WTC11 (cell line): ENCODE measurements around the gene CFAP57.

Experiments used
- ATF3 ChIP-seq: sonication (generic); formaldehyde crosslinking; conservative IDR thresholded peaks from 2 replicates; pipeline ENCODE4 v1.8.1; 2022; ENCODE audit warnings: mild to moderate bottlenecking, missing genetic modification reagents
- CTCF ChIP-seq: fragments of 200-600 bp; IDR thresholded peaks from 2 replicates; pipeline ENCODE4 v1.8.0; 2022; ENCODE audit warnings: antibody characterized with exemption
- ERG ChIP-seq: fragments of 250-450 bp; sonication (Bioruptor Pico); IDR thresholded peaks from 2 replicates; pipeline ENCODE4 v1.8.0; 2021; ENCODE audit warnings: mild to moderate bottlenecking
- NR1H2 ChIP-seq: sonication (generic); formaldehyde crosslinking; IDR thresholded peaks from 2 replicates; pipeline ENCODE4 v1.9.0; 2021; ENCODE audit warnings: mild to moderate bottlenecking, moderate library complexity, missing genetic modification reagents
- TCF7 ChIP-seq: sonication (generic); formaldehyde crosslinking; IDR thresholded peaks from 2 replicates; pipeline ENCODE4 v1.8.0; 2022; ENCODE audit warnings: mild to moderate bottlenecking, low read depth, missing genetic modification reagents, moderate library complexity
- ZBTB21 ChIP-seq: sonication (generic); formaldehyde crosslinking; IDR thresholded peaks from 2 replicates; pipeline ENCODE4 v1.8.1; 2023; ENCODE audit warnings: mild to moderate bottlenecking, missing genetic modification reagents, borderline replicate concordance
- ZMAT4 ChIP-seq: fragments of 250-450 bp; sonication (Bioruptor Pico); IDR thresholded peaks from 2 replicates; pipeline ENCODE4 v1.9.0; 2021; ENCODE audit warnings: mild to moderate bottlenecking

- no peak for TF ChIP-seq CTCF
- no peak for TF ChIP-seq ZMAT4 (CRISPR knock-in tag)
- TF ChIP-seq ERG, result no peak
- TF ChIP-seq NR1H2 (CRISPR knock-in tag), result no peak
- no peak for TF ChIP-seq ZBTB21 (CRISPR knock-in tag)
- TF ChIP-seq TCF7 (CRISPR knock-in tag), result no peak
- TF ChIP-seq ATF3 (CRISPR knock-in tag), result no peak
These were observed 75.3 kb downstream of the CFAP57 start for GRCh38 chr1:43247256-43247921.
